ENCODE data around the gene OSGIN1.

Gene OSGIN1

GRCh38 chr16:83958137-83958845 is 5.3 kb downstream of the OSGIN1 start:
- no peak for DNase-seq (ENCODE audit: low read depth)

DNA sequence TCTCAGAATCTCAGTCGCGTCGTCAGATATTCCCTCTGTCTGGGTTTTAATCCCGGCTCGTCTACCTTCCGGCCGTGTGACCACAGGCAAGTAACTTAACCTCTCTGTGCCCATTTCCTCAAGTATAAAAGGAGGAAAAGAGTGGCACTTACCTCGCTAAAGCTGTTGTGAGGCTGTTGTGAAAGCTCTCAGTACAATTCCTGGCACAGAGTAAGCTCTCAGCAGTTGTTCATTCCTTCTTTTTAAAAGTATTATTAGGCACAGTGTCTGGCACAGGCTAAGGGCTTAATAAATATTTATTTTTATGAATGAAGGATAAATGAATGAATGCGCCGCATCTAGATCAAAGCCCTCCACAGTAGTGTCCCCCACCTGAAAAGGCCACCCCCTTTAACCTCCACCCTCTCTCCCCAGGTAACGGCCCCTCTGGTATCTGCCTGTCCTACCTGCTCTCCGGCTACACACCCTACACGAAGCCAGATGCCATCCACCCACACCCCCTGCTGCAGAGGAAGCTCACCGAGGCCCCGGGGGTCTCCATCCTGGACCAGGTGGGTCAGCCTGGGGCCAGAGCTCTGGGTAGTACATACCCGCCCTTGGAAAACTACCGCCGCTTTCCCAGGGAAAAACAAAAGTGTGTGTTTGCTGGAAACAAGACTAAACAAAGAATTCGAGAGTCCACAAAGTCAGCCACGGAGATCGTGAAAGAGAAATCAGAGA is 6.0 kb downstream of the OSGIN1 start:
- no peak for DNase-seq (ENCODE audit: low read depth)

DNA sequence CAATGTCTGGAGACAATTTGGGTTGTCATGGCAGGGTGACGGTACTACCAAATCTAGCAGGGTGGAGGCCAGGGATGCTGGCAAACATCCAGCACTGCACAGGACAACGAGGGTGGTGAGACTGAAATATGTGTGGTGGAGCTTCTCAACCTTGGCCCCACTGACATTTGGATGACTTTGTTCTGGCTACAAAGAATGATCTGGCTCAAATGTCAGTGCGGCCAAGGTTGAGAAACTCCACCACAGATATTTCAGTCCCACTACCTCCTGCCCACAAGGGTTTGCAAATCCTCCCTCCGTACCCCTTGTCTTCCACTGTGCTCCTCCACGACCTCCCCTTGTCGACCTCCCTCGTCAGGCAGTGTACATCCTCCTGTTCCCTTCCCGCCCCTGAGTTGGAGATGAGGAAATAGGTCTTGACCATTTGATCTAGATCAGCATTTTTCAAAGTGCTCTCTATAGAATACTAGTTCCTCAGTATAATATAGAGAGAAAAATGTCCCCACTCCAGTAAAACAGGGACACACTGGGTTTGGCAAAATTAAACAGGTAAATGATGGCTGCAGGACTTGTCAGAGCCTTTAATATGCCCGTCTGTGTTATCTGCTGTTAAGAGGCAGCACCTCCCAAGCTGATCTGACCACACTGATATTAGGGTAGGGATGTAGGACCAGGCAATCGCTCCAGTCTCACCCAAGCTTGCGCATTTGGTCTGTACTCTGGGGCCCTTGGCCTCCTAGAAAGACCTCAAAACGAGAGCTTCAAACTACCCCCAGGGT is 6.8 kb downstream of the OSGIN1 start:
- no peak for DNase-seq (ENCODE audit: low read depth)

- no peak for DNase-seq (ENCODE audit: low read depth)
These were observed 7.6 kb downstream of the OSGIN1 start for GRCh38 chr16:83960521-83961249.

- DNase-seq (ENCODE audit: low read depth) = no peak
These were observed 8.6 kb downstream of the OSGIN1 start for GRCh38 chr16:83961591-83961990.

DNA sequence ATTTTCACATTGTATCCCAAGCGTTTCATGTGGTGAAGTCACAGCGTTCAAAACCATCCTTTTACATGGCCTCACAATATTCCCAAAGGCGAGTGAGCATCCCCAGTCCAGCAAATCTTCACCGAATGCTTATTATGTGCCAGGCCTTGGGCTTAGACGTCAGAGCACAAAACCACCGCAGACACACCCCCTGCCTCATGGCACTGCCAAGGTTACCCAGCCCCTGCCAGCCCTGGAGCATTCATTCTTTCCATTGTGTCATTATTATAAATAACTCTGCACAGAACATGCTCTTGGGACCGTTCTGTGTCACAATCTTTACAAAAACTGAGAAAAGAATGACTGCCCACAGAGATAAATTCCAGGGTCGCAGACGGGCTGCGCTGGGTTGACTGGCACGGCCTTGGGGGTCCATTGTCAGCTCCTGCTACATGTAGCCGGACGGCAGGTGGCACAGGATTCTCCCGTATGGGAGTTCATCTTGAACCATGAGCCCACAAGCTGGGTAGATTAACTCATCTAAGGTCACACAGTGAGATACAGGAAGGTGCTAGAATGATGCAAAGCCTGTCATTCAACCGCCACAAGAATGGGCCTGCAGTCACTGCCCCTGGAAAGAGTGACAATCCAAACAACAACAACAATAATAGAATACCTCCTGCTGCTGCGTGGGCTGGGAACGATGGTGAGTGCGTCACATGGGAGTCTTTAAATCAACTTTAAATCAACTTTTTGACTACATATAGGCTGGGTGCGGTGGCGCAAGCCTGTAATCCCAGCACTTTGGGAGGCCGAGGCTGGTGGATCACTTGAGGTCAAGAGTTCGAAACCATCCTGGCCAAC is 10.5 kb downstream of the OSGIN1 start:
- no peak for DNase-seq (ENCODE audit: low read depth)

DNA sequence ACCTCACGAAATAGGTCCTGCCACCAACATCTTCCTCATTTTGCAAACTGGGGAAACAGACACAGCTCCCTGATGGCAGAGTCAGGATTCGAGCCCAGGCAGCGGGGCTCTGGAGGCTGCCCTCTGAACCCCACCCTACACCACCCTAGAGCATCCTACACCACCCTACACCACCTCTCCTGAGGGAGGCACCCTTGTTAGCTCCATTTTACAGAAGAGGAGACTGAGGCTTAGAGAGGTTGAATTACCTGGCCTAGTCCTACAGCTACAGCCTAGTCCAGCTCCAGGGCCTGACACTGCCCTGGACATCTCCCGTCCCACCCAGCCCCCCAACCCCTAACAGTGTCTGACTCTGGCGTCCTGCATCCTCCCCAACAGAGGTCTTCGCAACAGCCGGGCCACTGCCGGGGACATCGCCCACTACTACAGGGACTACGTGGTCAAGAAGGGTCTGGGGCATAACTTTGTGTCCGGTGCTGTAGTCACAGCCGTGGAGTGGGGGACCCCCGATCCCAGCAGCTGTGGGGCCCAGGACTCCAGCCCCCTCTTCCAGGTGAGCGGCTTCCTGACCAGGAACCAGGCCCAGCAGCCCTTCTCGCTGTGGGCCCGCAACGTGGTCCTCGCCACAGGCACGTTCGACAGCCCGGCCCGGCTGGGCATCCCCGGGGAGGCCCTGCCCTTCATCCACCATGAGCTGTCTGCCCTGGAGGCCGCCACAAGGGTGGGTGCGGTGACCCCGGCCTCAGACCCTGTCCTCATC is 11.8 kb downstream of the OSGIN1 start:
- no peak for DNase-seq (ENCODE audit: low read depth)

DNA sequence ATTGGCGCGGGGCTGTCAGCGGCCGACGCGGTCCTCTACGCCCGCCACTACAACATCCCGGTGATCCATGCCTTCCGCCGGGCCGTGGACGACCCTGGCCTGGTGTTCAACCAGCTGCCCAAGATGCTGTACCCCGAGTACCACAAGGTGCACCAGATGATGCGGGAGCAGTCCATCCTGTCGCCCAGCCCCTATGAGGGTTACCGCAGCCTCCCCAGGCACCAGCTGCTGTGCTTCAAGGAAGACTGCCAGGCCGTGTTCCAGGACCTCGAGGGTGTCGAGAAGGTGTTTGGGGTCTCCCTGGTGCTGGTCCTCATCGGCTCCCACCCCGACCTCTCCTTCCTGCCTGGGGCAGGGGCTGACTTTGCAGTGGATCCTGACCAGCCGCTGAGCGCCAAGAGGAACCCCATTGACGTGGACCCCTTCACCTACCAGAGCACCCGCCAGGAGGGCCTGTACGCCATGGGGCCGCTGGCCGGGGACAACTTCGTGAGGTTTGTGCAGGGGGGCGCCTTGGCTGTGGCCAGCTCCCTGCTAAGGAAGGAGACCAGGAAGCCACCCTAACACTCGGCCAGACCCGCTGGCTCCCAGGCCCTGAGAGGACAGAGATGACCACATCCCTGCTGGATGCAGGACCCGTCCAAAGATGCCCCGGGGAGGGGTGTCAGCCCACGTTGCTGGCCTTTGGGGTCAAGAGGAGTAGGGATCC is 12.6 kb downstream of the OSGIN1 start:
- no peak for DNase-seq (ENCODE audit: low read depth)

- no peak for DNase-seq (ENCODE audit: low read depth)
These were observed 13.2 kb downstream of the OSGIN1 start for GRCh38 chr16:83966153-83966696.

GRCh38 chr16:83967091-83967490 is 14.1 kb downstream of the OSGIN1 start:
- DNase-seq (ENCODE audit: low read depth) = no peak

- DNase-seq (ENCODE audit: low read depth) = peak; percentile 35
These were observed 14.8 kb downstream of the OSGIN1 start, which contains the start of gene NECAB2 for GRCh38 chr16:83967838-83968305. TSS of gene NECAB2 (plus strand) at chr16:83968244. CDS start at chr16:83968649, 405 bp downstream.

DNA sequence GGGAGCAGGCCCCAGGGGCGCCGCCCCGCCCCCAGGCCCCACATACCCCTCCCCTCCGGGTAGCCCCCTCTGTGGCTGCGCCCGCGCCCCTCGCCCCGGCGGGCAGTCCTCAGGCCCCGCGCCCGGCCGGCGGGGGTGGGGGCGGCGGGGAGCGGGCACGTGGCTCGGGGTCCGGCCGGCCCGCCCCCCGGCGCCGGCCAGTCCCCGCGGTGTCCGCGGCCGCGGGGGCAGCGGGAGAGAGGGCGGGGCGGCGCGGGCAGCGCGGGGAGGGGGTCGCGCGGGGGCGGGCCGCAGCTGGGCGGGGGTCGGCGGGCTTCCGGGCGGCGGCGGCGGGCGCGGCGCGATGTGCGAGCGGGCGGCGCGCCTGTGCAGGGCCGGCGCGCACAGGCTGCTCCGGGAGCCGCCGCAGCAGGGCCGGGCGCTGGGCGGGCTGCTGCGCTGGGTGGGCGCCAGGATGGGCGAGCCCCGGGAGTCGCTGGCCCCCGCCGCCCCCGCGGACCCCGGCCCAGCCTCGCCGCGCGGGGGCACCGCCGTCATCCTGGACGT is 15.3 kb downstream of the OSGIN1 start:
- no peak for DNase-seq (ENCODE audit: low read depth)

GRCh38 chr16:83968891-83969649 is 16.0 kb downstream of the OSGIN1 start:
- DNase-seq (ENCODE audit: low read depth) = no peak

DNA sequence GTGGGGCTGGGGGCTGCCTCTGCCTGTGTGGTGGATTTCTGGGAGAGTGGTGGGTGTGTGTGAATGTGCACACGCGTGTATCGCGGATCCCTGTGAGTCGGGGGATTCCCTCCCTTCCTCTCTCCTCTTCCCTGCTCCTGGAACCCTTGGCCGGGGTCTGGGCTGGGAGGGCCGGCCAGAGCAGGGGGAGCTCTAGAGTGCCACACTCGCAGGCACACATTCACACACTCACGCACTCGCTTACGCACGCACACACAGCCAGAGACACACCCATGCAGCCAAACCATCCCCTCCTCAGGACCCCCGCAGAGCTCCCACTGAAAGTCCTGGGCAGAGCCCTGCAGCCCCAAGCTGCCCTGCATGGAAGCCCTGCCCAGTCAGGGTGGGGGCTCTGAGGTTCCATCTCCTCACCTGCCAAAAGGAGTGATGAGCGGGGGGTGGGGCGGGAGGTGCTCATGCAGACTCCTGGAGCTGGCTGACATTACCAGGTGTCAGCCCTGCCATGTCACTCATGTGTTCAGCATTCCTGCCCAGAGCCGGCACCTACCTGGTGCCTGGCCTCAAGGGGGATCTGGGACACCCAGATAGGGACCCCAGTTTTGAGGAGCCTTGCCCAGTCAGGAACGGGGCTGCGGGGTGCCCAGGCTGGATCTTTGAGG is 16.9 kb downstream of the OSGIN1 start:
- DNase-seq (ENCODE audit: low read depth) = no peak

DNA sequence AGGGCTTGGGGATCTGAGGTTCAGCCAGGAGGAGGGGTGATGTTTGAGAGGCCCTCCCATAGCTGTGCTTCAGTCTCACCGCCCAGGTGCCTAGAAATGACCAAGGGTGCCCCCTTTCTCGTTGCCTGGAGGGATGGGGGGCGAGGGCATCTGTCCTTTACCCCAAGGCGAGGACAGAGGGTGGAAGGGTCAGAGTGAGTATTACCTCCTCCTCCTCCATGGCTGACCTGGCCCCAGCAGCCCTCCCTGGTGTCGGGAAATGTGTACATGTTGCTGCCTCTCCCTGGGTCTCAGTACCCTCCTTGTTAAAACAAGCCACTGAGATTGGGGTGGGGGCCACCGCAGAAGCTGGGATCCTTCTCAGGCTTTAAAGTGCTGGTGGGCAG is 17.4 kb downstream of the OSGIN1 start:
- DNase-seq (ENCODE audit: low read depth) = no peak

DNA sequence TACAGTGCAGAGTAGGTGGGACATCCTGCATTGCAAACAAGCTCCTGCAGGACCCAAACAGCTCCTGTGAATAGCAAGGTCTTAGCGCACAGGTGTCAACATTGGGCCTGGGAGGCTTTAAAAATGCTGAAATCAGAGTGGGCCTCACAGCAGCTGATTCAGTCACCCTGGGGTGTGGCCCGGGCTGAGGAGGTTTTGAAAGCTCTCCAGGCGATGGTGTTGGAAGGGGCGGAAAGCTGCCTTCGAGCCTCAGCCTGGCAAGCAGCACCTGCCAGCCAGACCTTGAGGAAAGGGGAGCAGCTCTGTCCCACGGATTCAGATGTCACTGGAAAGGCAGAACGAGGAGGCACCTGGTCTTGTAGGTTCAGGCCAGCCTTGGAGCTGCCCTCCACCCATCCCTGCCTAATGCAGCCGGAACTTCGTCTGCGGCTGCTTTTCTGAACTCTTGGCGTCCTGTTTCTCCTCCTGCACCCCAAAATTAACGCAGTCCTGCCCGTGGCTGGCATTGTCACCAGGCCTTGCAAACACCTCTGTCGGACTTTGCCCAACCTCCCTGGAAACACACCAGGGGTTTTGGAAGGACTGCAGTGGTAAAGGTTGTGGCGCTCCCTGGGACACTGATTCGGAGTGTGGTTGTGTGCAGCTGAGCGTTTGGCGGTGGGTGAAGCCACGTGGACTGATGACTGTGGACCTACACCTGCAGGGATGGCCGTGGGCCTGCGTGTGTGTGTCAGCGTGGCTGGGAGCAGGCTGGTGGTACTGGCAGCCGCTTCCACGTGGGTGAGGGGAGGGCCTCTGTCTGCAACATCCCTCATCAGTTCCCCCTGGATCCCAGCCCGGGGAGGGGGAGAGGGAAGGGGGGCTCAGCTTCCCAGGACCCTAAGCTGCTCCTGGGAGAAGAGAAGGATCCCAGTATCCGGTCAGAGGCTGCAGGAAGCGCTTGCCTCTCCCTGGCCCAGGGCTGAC is 18.4 kb downstream of the OSGIN1 start:
- DNase-seq (ENCODE audit: low read depth) = no peak

Data from activated T-cell treated with anti-CD3 and anti-CD28 coated beads for 48 hours (primary cell).